HepG2 (cell line): ENCODE results near the gene EFNA3. TPM values are rescaled to one million over a fixed set of nuclear protein-coding genes. Genes with fewer than 3 reads are reported as not detected.
A peak's percentile ranks its signal among the peaks of the same experiment; 100 is the strongest.

ENCODE experiments used
- AKNA ChIP-seq: sonication (generic); formaldehyde crosslinking; IDR thresholded peaks from 2 replicates; pipeline ENCODE4 v1.4.0; 2020; ENCODE audit warnings: missing genetic modification reagents, borderline replicate concordance
- FIP1L1 ChIP-seq: fragments of 200-400 bp; formaldehyde crosslinking; IDR thresholded peaks from 2 replicates; pipeline ENCODE4 v1.6.1; 2018; ENCODE audit warnings: low read depth, mild to moderate bottlenecking, low read length, moderate library complexity, borderline replicate concordance; ENCODE audit not compliant: insufficient read depth
- GTF3A ChIP-seq: sonication (generic); formaldehyde crosslinking; conservative IDR thresholded peaks from 2 replicates; pipeline ENCODE4 v1.4.0; 2020; ENCODE audit warnings: mild to moderate bottlenecking, missing genetic modification reagents
- HMG20B ChIP-seq: conservative IDR thresholded peaks from 2 replicates; pipeline ENCODE4 v1.6.1; 2016; ENCODE audit warnings: missing genetic modification reagents, missing compliant biosample characterization
- KDM5A ChIP-seq: fragments of 200-600 bp; sonication (generic); IDR thresholded peaks from 2 replicates; pipeline ENCODE4 v1.7.0; 2018; ENCODE audit warnings: antibody characterized with exemption, mild to moderate bottlenecking, low read length, borderline replicate concordance
- MED1 ChIP-seq: sonication (generic); formaldehyde crosslinking; IDR thresholded peaks from 2 replicates; pipeline ENCODE4 v1.4.0; 2020; ENCODE audit warnings: missing genetic modification reagents
- NR2F6 ChIP-seq, 2 experiments: IDR thresholded peaks; 2 replicates each; pipeline ENCODE4 v1.6.1; 2016; ENCODE audit warnings: antibody characterized with exemption in 1 of 2, mild to moderate bottlenecking in 1 of 2
- POGZ ChIP-seq: sonication (generic); formaldehyde crosslinking; IDR thresholded peaks from 2 replicates; pipeline ENCODE4 v1.4.0; 2020; ENCODE audit warnings: mild to moderate bottlenecking, missing genetic modification reagents
- RBAK ChIP-seq: sonication (generic); formaldehyde crosslinking; IDR thresholded peaks from 2 replicates; pipeline ENCODE4 v1.5.1; 2020; ENCODE audit warnings: mild to moderate bottlenecking, missing genetic modification reagents
- REL ChIP-seq: sonication (generic); formaldehyde crosslinking; conservative IDR thresholded peaks from 2 replicates; pipeline ENCODE4 v1.8.0; 2022; ENCODE audit warnings: mild to moderate bottlenecking, missing genetic modification reagents, moderate library complexity
- SMAD1 ChIP-seq: sonication (generic); formaldehyde crosslinking; IDR thresholded peaks from 2 replicates; pipeline ENCODE4 v1.4.0; 2020; ENCODE audit warnings: missing genetic modification reagents, low read depth, mild to moderate bottlenecking, borderline replicate concordance
- TBL1XR1 ChIP-seq: fragments of 150-350 bp; IDR thresholded peaks from 2 replicates; pipeline ENCODE4 v1.6.1; 2014; ENCODE audit warnings: borderline replicate concordance, low read length; ENCODE audit not compliant: partially characterized antibody
- ZHX1 ChIP-seq: sonication (generic); formaldehyde crosslinking; IDR thresholded peaks from 2 replicates; pipeline ENCODE4 v1.8.1; 2022; ENCODE audit warnings: low read depth, mild to moderate bottlenecking, missing genetic modification reagents
- ZNF101 ChIP-seq: sonication (generic); formaldehyde crosslinking; IDR thresholded peaks from 2 replicates; pipeline ENCODE4 v1.4.0; 2020; ENCODE audit warnings: mild to moderate bottlenecking, low read depth, missing genetic modification reagents, borderline replicate concordance
- ZNF335 ChIP-seq: sonication (generic); formaldehyde crosslinking; IDR thresholded peaks from 2 replicates; pipeline ENCODE4 v1.4.0; 2020; ENCODE audit warnings: missing genetic modification reagents
- ZNF503 ChIP-seq: sonication (generic); formaldehyde crosslinking; IDR thresholded peaks from 2 replicates; pipeline ENCODE4 v1.4.0; 2020; ENCODE audit warnings: missing genetic modification reagents
- ZNF547 ChIP-seq: sonication (generic); formaldehyde crosslinking; IDR thresholded peaks from 2 replicates; pipeline ENCODE4 v1.5.1; 2020; ENCODE audit warnings: mild to moderate bottlenecking, missing genetic modification reagents
- ZNF615 ChIP-seq: sonication (generic); formaldehyde crosslinking; IDR thresholded peaks from 2 replicates; pipeline ENCODE4 v1.5.0; 2020; ENCODE audit warnings: mild to moderate bottlenecking, missing genetic modification reagents, borderline replicate concordance
- ZNF670 ChIP-seq: sonication (generic); formaldehyde crosslinking; IDR thresholded peaks from 2 replicates; pipeline ENCODE4 v1.8.0; 2022; ENCODE audit warnings: mild to moderate bottlenecking, missing genetic modification reagents, borderline replicate concordance
- ZNF672 ChIP-seq: sonication (generic); formaldehyde crosslinking; IDR thresholded peaks from 2 replicates; pipeline ENCODE4 v1.8.1; 2022; ENCODE audit warnings: missing genetic modification reagents
- polyA plus RNA-seq, 8 experiments: library from polyadenylated mRNA; depleted of rRNA in 3 of 8; stranded (reverse) in 7 of 8; unstranded in 1 of 8; fragments of >200 nt; fragmentation: Illumina TruSeq in 4 of 8; extraction: Trizol in 4 of 8; gene quantifications; 2 replicates each; pipeline versions ENCODE4 v1.2.1 to v1.2.3, GENCODE V29; 2011 to 2016; ENCODE audit warnings: low read depth in 4 of 8, missing spikeins in 1 of 8, mixed read lengths in 1 of 8; ENCODE audit not compliant: insufficient read depth in 1 of 8
- total RNA-seq, 5 experiments: library from RNA; depleted of rRNA; stranded (reverse); fragments of >200 nt; fragmentation: Illumina TruSeq; extraction: Trizol; gene quantifications; 2 replicates each; pipeline ENCODE4 v1.2.3, GENCODE V29; 2016; ENCODE audit warnings: low read depth in 1 of 5

The EFNA3 gene
- total and polyA plus RNA-seq, 2 of the 13 experiments (the other 11 are each of a cell fraction or from before 2014, with no cell fraction given), result 1.0 to 5.7 TPM

GRCh38 chr1:155135415-155136028, 56.9 kb downstream of the EFNA3 start, which contains the start of gene SLC50A1 (continued):
- TF ChIP-seq HMG20B (CRISPR knock-in tag) (no peak), ZNF101 (0 out of 2 replicates have a peak, but pooled peaks have one; percentile 79), ZNF672 (CRISPR knock-in tag) (no peak), ZNF615 (peak; percentile 50; the same call in 1 of the 2 replicates), NR2F6 (IDR thresholded peaks at IDR 0.05) (no peak), NR2F6 (CRISPR knock-in tag; IDR thresholded peaks at IDR 0.05) (peak; percentile 39), ZHX1 (CRISPR knock-in tag) (peak; percentile 60), GTF3A (peak; percentile 88; the same call in 1 of the 2 replicates), MED1 (no peak; the same call in 1 of the 2 replicates), RBAK (CRISPR knock-in tag) (no peak), REL (CRISPR knock-in tag) (no peak; the same call in 1 of the 2 replicates), ZNF670 (CRISPR knock-in tag) (no peak), TBL1XR1 (no peak), AKNA (CRISPR knock-in tag) (0 out of 2 replicates have a peak, but pooled peaks have one; percentile 33), FIP1L1 (peak; percentile 87; the same call in 1 of the 2 replicates), POGZ (CRISPR knock-in tag) (peak; percentile 57; the same call in 1 of the 2 replicates), KDM5A (no peak; the same call in 1 of the 2 replicates), ZNF547 (CRISPR knock-in tag) (peak; percentile 23), ZNF503 (CRISPR knock-in tag) (no peak; the same call in 1 of the 2 replicates), ZNF335 (CRISPR knock-in tag) (no peak), SMAD1 (CRISPR knock-in tag) (no peak; the same call in 1 of the 2 replicates)
